NK-92 (cell line): Measurements from ENCODE around the gene ZNF593.

Source experiments
- DNase-seq: peaks from one replicate; lab custom pipeline; 2025; ENCODE audit not compliant: unreplicated experiment; lab: John Stamatoyannopoulos, UW

Gene ZNF593

DNA sequence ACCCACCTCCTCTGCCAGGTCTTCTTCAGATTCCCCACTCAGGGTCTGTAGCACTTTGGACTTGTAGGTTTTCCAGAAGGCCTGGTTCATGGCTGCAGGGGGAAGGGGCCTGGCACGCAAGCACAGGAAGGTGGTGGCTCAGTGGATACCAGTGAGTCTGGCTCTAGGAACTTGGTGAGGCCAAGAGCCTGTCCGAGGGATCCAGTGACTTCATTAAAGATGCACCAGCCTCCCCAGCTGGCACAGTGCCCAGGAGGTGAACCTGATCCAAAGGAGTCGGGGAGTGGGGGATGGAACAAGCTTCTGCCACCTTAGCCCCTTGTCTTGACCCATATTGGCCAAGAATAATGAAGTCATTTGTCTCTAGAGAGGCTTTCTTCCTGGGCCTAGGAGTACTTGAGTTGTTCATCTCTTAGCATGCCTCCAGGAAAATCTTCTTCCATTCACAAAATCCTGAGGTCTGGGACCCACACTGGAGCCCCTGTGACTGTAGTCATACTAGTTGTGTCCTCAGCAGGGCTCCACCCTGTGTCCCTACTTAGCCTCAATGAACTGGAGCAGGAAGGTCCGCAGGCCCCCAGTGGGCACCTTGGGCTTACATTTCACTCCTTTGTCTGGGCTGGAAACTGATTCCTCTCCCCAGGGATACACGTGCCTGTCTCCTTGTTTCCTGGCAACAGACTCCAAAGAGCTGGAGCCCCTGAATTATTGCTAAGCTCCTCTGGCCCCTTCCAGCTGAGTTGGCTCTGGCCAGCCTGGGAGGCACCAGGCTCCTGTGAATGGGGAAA is 1.1 kb upstream of the ZNF593 start, which contains the start of gene C1orf232:
TSS of gene C1orf232 (minus strand) at position 554 of the 788 bp plus-strand sequence. CDS start at position 90, 464 bp downstream.
- DNase-seq = no peak

DNA sequence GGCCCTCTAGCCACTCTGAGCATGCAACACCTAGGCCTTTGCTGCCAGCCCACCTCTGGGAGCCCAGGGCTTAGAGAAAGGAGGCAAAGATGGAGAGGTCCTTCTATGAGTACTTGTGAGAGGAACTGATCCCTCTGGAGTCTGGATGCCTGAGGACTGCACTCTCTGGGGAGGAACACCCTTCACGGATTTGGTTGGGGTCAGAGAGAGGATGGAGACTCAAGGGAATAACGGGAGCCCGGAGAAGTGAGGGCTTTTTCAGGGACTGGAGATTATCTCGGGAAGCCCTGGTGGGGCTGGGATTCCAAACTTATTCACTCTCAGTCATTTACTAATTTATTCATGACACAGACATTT is 532 bp upstream of the ZNF593 start:
- no peak for DNase-seq

DNA sequence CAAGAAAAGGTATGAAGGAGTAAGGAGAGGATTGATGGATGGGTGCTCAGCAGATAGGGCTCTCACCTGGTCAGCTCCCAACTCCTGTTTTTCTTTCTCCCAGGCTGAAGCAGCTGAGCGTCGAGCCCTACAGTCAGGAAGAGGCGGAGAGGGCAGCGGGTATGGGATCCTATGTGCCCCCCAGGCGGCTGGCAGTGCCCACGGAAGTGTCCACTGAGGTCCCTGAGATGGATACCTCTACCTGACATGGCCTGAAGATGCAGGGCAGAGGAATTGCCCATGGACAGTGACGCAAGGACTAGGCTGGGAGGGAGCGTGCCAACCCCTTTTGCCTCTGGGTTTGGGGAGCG is 739 bp downstream of the ZNF593 start:
- DNase-seq = no peak

DNA sequence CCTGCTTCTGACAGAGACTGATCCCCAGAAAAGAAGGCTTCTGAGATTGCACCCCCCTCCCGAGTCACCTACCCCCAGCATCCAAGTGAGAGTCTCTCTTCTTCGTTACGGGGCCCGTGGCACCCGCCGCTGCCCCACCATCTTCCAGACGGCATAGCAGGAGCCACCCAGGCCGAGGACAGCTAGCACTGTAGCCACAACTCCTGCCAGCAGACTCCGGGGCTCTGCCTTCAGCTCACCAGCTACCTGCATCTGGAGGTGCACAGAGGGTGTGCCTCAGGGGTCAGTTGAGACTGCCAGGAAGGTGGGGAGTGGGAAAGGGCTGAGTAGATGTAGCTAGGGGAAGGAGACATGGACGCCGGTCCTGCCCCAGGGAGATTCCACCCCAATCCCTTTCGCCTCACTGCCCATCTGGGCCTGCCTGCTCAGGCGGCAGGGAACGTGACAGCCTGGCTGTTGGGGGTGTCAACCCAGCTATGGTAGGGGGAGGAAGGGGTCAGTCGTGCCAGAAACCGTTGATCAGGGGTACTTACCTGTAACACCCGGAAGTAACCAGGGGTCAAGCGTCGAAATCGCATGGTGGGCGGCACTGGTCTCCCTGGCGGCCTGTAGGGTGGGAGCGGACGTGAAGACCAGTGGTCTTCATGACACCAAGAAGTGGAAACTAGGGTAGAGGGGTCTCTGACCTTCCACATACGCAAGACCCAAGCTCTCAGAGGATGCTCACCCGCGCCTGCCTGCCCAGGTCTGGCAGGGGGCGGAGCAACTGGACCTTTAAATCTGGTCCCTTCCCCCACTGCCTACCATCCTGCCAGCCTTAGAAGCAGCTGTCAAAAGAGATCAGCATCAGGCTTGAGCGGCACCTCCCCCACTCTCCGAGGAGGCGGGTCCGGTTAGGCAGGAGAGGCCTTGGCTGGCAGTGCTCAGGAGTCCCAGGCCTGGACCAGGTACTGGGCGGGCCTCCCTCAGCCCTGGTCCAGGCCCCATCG is 1.7 kb downstream of the ZNF593 start, which contains the start of gene ZNF593OS:
TSS of gene ZNF593OS (minus strand) at position 749 of the 989 bp plus-strand sequence. CDS start at position 578, 171 bp downstream.
- DNase-seq = no peak

DNA sequence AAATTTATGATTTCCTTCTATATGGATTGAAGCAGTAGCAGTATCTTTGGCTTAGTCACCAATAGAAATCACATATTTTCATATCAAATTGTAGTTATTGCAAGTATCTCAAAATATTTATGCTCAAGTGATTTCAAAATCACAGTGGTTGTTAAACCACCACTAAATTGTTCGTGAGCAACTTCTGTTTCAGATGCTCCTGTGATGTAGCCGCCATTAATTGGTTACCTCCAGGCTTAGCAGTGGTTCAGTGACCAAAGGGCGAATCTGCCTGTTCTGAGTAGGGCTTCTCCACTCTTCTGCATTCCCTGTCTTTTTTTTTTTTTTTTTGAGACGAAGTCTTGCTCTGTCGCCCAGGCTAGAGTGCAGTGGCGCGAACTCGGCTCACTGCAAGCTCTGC is 5.6 kb downstream of the ZNF593 start:
- no peak for DNase-seq

DNA sequence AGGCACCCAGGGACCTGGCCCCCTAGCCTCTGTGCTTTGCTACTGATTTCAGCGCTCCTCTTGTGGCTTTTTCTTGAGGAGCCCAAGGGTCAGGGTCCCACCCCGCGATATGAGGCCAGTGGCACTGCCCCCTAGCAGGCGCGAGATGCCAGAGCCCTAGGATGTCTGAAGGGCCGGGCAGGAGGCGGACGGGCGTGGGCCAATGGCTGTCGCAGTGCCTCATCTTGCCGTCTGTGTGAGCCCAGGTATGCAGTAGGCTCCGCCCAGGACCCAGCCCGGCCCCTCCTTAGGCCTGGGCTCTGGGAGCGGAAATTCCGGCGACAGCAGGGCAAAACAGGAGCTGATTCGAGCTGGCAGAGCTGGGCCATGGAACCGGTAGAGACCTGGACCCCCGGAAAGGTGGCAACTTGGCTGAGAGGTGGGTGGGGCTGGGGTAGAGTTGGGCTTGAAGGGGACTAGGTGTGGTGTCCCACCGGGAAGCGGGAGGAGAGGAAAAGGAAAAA is 7.5 kb downstream of the ZNF593 start, which contains the start of gene CNKSR1:
TSS of gene CNKSR1 (plus strand) at position 310 of the 503 bp plus-strand sequence. CDS start at position 367, 57 bp downstream.
- DNase-seq = no peak

DNA sequence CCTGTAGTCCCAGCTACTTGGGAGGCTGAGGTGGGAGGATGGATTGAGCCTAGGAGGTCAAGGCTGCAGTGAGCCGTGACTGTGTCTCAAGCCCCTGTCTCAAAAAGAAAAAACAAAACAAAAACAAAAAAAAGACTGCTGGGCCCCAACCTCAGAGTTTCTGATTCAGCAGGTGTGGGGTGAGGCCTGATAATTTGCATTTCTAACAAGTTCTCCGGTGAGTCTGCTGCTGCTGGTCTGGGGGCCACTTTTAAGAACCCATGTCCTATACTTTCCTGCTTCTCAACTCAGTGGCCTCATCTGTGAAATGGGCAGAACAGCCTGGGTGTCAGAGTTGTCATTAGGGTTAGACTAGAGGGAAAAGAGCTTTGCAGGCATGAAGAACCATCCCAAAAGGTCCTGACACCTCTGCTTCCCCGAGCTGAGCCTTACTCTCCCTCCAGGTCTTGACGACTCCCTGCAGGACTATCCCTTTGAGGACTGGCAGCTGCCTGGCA is 10.3 kb downstream of the ZNF593 start:
- DNase-seq = no peak

DNA sequence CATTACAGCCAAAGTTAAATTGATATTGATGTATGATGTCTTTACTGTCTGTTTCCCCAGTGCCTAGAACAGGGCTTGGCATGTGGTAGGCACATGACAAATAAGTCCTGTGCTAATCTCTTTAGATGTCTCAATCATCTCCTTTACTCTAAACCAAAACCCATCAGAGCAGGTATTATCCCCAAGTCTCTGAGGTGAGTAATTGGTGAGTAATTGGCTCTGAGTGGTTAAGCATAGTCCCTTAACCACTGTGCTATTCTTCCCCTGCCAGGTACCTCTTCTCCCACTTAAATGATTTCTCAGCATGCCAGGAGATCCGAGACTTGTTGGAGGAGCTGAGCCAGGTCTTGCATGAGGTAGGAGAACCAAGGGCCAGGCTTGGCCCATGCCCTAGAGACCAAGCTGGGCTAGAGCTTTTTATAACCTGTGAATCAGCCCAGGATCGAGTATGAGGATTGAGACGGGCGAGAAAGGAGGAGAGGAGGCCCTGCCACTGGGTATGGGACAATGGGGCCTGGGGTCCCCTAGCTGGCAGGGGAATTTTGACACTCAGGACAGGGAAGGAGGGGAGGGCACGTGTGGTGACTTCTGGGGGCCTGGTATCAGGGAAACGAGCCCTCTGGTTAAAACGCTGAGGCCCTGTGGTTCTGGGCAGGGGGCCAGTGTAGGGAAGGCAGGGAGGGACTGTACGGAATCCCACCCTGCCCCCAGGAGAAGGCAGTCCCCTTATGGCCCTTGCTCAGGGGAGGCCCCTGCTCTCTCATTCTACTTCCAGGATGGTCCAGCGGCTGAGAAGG is 12.1 kb downstream of the ZNF593 start:
- no peak for DNase-seq

DNA sequence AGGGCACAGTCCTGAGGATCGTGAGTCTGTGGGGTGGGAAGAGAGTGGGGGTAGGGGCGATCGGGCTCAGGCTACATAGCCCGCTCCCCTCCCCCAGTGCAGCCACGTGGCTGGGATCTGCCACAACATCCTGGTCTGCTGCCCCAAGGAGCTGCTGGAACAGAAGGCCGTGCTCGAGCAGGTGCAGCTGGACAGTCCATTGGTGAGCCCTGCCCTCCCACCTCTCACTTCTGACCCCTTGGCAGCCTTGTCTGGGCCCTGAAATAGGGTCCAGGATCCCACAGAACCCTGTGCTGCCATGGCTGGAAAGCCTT is 12.6 kb downstream of the ZNF593 start:
- no peak for DNase-seq

DNA sequence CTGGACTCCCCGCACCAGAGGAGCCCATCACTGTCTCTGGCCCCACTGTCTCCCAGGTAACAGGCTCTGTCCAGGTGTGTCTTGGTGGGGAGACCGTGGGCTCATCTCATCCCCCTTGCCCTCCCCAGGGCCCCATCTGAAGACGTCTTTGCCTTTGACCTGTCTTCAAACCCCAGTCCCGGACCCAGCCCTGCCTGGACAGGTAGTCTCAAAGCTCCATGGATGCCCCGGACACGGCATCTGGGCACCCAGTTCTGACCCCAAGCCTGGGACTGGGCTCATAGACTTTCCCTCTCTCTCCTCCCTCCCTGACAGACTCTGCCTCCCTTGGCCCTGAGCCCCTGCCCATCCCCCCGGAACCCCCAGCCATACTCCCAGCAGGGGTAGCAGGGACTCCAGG is 14.4 kb downstream of the ZNF593 start:
- no peak for DNase-seq

DNA sequence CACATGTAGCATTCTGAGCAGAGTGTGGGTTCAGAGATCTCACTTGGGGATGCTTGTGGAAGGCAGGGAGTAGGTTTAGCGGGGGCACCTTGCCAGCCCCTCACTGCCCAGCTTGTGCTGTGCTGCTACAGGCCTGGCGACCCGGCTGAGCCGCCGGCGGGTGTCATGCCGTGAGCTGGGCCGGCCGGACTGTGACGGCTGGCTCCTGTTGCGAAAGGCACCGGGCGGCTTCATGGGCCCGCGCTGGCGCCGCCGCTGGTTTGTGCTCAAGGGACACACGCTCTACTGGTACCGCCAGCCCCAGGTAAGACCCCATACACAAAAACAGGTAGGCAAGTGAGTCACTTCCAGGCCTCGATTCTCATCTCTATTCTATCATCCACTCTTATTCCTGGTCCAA is 15.2 kb downstream of the ZNF593 start:
- DNase-seq = no peak

DNA sequence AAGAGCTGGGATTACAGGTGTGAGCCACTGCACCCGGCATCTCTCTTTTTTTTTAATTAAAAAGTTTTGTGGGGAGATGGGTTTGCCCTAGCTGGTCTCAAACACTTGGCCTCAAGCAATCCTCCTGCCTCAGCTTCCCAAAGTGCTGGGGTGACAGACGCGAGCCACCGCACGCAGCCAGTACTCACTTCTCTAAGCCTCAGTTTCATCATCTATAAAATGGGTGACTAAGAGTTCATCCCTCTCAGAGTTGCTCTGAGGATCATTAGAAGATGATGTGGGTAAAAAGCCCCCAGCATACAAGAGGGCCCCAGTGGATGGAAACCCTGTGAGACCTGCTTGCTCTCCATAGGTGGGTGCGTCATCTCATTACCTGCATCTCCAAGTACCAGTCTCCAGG is 18.2 kb downstream of the ZNF593 start:
- DNase-seq = no peak

DNA sequence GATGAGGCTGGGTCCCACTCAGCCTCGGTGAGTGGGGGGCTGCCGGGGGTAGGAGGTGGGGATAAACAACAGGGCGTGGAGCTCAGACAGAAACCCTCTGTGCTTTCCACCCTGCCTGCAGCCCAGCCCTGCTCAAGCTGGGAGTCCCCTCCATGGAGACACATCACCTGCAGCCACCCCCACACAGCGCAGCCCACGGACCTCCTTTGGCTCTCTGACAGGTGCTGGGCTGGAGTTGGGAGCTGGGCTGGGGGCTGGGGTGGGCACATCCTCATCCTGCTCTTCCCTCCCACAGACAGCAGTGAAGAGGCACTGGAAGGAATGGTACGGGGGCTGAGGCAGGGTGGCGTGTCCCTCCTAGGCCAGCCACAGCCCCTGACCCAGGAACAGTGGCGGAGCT is 18.8 kb downstream of the ZNF593 start:
- no peak for DNase-seq

DNA sequence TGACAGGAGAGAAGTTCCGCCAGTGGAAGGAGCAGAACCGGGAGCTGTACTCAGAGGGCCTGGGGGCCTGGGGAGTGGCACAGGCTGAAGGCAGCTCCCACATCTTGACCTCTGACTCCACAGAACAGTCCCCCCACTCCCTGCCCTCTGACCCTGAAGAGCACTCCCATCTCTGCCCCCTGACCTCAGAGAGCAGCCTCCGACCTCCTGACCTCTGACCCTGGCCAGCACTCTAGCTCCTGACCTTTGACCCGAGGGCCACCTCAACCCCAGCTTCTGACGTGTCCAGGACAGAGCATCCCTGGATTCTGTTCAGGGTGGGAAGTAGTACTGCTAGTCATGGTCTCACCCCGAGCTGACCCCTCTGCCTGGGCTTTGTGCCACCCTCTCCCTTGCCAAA is 19.6 kb downstream of the ZNF593 start:
- DNase-seq = no peak

DNA sequence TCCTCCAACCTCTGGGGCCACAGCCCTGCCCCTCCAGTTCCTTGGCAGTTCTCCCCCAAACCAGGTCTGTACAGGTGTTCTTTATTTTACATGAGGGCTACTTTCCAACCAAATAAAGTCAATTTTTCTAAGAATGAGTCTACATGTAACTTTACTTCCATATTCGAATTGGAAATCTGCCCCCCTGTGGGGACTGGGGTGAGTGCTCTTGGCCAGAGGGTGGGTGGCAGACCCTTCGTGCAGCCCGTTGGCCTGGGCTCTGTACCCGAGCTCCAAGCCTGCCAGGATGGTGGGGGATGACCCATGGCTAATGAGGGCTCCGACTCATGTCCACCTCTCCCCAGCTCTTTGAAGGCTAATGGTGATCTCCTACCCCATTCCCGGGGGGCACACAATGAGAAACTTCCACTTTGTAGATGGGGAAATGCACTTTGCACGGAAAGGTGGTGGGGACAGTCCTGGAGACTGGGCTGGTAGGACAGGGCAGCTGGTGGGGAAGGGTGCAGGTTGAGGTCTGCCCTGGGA is 20.1 kb downstream of the ZNF593 start:
- DNase-seq = no peak

DNA sequence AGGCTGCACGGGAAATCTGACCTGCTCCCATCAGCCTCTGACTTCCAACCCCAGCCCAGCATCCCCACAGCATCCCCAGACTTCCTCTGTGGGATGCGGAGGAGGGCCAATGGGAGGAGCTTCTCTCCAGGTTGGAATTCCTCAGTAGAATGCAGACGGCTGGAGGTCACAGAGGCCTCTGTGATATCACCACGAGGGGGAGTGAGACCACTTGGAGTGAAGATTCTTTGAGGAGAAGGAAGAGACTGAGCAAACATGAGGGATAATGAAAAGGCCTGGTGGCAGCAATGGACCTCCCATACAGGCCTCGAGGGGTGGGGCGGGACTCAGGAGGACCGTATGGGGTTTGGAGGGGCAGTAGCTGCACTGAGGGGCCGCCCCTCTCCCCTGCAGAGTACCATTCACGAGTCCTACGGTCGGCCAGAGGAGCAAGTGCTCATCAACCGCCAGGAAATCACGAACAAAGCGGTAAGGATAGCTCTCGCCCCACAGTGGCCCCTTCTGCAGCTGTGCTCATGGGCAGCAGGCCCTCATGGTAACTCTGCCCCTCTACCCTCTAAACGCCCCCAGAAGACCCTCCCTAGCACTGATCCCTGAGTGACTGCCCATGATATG is 20.8 kb downstream of the ZNF593 start, which contains the start of gene CATSPER4:
TSS of gene CATSPER4 (plus strand) at position 230 of the 615 bp plus-strand sequence. CDS start at position 256, 26 bp downstream.
- DNase-seq = no peak

DNA sequence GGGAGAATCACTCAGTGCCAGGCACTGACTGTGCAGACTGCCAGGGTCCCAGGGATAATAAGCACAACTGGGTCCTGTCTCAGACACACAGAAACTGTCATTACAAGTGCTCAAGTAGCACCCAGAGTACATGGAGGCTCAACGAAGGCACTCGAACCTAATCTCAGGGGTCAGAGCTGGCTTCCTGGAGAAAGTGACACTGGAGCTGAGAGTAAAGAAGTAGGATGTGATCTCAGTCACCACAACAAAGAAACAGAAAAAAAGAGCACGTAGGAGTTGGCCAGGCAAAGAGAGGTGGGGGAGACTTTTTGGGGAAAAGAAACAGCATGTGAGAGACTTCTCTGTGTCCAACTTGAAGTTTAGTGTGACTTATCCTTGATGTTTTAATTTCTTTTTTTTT is 22.0 kb downstream of the ZNF593 start:
- no peak for DNase-seq

DNA sequence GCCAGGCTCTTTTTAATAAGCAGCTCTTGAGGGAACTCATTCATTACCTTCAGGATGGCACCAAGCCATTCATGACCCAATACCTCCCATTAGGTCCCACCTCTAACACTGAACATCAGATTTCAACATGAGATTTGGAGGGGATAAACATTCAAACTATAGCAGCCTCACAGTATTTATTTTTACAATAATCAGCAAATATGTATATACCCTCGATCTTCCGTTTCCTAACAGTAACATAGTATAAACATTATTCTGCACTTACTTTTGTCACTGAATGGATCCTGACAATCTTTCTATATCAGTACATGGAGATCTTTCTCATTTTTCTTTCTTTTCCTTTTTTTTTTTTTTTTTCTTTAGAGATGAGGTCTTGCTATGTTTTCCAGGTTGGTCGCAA is 26.1 kb downstream of the ZNF593 start:
- no peak for DNase-seq

DNA sequence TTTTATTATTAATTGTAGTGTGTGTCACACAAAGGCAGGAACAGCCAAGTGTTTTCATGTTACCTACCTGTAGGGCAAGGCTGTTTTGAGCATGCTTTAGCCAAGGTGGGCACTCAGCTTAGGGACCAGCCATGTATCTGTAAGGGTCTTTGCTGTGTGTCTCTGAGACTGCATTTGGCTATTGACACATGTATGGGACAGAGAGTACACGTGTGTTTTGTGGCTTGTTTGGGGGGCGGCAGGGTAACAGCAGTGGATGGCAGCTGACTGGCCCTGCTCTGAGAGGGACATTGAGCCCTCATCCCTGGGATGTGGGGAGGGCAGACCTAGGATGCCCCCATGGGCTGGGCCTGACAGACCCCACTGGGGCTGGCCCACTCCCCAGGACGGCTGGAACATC is 27.6 kb downstream of the ZNF593 start:
- no peak for DNase-seq

DNA sequence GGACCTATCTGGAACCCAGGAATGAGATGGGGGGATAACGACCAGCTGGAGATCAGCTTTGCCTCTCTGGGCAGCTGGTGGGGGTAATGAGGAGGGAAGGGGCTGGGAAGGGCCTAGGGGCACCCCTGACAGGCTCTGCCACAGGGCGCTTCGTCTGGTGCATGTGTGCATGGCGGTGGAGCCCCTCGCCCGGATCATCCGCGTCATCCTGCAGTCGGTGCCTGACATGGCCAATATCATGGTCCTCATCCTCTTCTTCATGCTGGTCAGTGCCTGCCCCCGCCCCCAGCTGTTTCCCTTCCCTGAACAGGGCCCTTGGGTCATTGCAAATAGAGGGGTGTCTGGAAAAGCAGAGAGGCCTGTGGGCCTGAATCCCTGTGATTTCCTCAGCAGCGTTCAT is 28.1 kb downstream of the ZNF593 start:
- DNase-seq = no peak
